ENCODE measurements around the gene SRRM4.

DNA sequence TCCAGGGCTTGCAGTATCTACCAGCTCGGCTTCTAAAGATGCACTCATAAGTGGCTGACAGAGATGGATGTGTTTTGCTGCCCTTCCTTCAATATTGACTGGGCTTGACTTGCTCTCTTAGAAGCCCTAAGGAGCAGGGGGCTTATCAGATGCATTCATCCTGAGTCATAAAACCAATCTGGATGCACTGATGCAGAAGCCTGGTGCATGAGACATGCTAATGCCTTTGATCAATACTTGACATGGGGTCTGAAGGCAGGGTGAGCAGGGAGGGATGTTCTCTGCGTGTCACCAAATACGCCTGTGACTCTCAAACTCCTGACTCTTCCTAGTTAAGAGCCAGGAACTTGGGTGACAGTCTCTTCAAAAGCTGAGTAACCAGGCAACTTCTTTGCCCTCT is 119.6 kb downstream of the SRRM4 start:
- TF ChIP-seq, protein P1, sequence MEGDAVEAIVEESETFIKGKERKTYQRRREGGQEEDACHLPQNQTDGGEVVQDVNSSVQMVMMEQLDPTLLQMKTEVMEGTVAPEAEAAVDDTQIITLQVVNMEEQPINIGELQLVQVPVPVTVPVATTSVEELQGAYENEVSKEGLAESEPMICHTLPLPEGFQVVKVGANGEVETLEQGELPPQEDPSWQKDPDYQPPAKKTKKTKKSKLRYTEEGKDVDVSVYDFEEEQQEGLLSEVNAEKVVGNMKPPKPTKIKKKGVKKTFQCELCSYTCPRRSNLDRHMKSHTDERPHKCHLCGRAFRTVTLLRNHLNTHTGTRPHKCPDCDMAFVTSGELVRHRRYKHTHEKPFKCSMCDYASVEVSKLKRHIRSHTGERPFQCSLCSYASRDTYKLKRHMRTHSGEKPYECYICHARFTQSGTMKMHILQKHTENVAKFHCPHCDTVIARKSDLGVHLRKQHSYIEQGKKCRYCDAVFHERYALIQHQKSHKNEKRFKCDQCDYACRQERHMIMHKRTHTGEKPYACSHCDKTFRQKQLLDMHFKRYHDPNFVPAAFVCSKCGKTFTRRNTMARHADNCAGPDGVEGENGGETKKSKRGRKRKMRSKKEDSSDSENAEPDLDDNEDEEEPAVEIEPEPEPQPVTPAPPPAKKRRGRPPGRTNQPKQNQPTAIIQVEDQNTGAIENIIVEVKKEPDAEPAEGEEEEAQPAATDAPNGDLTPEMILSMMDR (IDR thresholded peaks at IDR 0.05; ENCODE audit: low read depth, low read length, missing input control) = no peak
- no peak for TF ChIP-seq GABPA (IDR thresholded peaks at IDR 0.05 in 1 of 2, conservative IDR thresholded peaks at IDR 0.05 in 1 of 2)

Measured in liver (tissue), 3 donors.